Neural progenitor cell (in vitro differentiated cells): Measurements from ENCODE around the gene NDUFAF3.

Experiments used
- CTCF ChIP-seq: fragments of 200-600 bp; sonication (generic); IDR thresholded peaks from 2 replicates; pipeline ENCODE4 v1.5.1; 2017; ENCODE audit warnings: antibody characterized with exemption, mild to moderate bottlenecking
- EZH2 ChIP-seq: fragments of 200-600 bp; sonication (generic); IDR thresholded peaks from 2 replicates; pipeline ENCODE4 v1.6.1; 2017; ENCODE audit warnings: antibody characterized with exemption, mild to moderate bottlenecking, moderate library complexity

DNA sequence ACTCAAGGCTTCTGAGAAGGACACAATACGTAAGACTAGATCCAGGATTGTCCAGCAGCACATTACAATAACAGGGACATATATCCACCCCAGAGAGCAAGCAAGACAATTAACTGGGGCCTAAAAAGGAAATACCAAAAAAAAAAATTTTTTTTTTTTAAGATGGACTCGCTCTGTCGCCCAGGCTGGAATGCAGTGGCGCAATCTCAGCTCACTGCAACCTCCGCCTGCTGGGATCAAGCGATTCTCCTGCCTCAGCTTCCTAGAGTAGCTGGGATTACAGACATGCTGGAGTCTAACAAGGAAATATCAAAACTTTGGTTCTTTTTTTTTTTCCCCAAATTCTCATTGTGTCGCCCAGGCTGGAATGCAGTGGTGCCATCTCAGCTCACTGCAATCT lies 36.1 kb downstream of the NDUFAF3 start:
- TF ChIP-seq CTCF: no peak
- no peak for TF ChIP-seq EZH2
